Adrenal gland (tissue), 12 donors: ENCODE results near the gene SLC20A1. TPM values are rescaled to one million over a fixed set of nuclear protein-coding genes. Genes with fewer than 3 reads are reported as not detected.

Source experiments
- DNase-seq, 7 donors: peaks; one replicate each; pipeline ENCODE4 v3.0.0-alpha.2; 2019 to 2020
- H3K27ac ChIP-seq, 5 donors: fragments of 200-600 bp; sonication (generic) in 4 of 5; 1 replicate in 3 of 5; 2 replicates in 2 of 5; pipeline versions ENCODE4 v1.5.1 to v1.8.0; 2016 to 2020; ENCODE audit warnings: mild to moderate bottlenecking in 1 of 5
- H3K27me3 ChIP-seq: fragments of 200-600 bp; 2 replicates; pipeline ENCODE4 v1.8.0; 2021
- H3K36me3 ChIP-seq, 2 donors: fragments of 200-600 bp; replicated peaks in 1 of 2; 1 replicate in 1 of 2; 2 replicates in 1 of 2; pipeline versions ENCODE4 v1.5.1 to v1.8.0; 2018 to 2022
- H3K4me1 ChIP-seq, 2 donors: fragments of 200-600 bp; replicated peaks in 1 of 2; 1 replicate in 1 of 2; 2 replicates in 1 of 2; pipeline versions ENCODE4 v1.5.1 to v1.8.0; 2018 to 2021
- H3K4me3 ChIP-seq, 4 donors: fragments of 200-600 bp; sonication (generic) in 3 of 4; one replicate each; pipeline ENCODE4 v1.5.1; 2016 to 2018
- H3K9me3 ChIP-seq, 3 donors: fragments of 200-600 bp; sonication (generic) in 1 of 3; replicated peaks in 1 of 3; 1 replicate in 2 of 3; 2 replicates in 1 of 3; pipeline versions ENCODE4 v1.5.1 to v1.8.0; 2016 to 2021
- CTCF ChIP-seq, 6 experiments: fragments of 450-650 bp in 4 of 6; fragments of 200-600 bp in 2 of 6; sonication (generic) in 1 of 6; IDR thresholded peaks; 1 replicate in 5 of 6; 2 replicates in 1 of 6; pipeline versions ENCODE4 v1.5.1 to v1.8.0; 2016 to 2021; ENCODE audit warnings: antibody characterized with exemption in 6 of 6, mild to moderate bottlenecking in 2 of 6, moderate library complexity in 1 of 6
- POLR2A ChIP-seq, 2 donors: fragments of 450-650 bp; IDR thresholded peaks; one replicate each; pipeline ENCODE4 v1.6.1; 2017; ENCODE audit warnings: antibody characterized with exemption in 2 of 2, mild to moderate bottlenecking in 2 of 2, moderate library complexity in 1 of 2
- WGBS, 4 donors: extraction: QIAGEN DNeasy Blood & Tissue Kit in 2 of 4; methylation state at CpG; one replicate each; pipeline versions ENCODE4 v1.1.5 to v1.1.7; 2013 to 2017; 5-methylcytosine and 5-hydroxymethylcytosine counted together
- intact Hi-C, 2 donors: fragments of 100-400 bp; cut with DNase I; formaldehyde crosslinking; loops; one replicate each; pipeline versions ENCODE4 v1.14.1 to v1.15.0; 2022 to 2023
- polyA plus RNA-seq, 3 donors: library from polyadenylated mRNA; stranded (reverse); fragments of 200-250 nt in 2 of 3; fragments of 350-450 nt in 1 of 3; fragmentation: Illumina TruSeq in 1 of 3; extraction: RNeasy Lipid Tissue Mini Kit (QIAGEN cat#74804) in 1 of 3; gene quantifications; one replicate each; pipeline ENCODE4 v1.2.3, GENCODE V29; 2013 to 2014
- total RNA-seq, 9 donors: library from RNA; depleted of rRNA in 4 of 9; stranded (reverse); fragments of >200 nt in 4 of 9; fragments of 120-200 nt in 1 of 9; fragmentation: NEBNext Ultra II Directional in 1 of 9; extraction: Animal tissue kit (Norgen Biotek cat#: 25700) in 1 of 9; gene quantifications; one replicate each; pipeline versions ENCODE4 v1.1.0 to v1.2.4, GENCODE V29; 2013 to 2023
- donor health status: healthy with polysubstance abuse.
- donor health status: Bipolar disorder and iron deficiency.
- donor health status: DM: yes; HTN: yes; CAD: no.
- donor health status: DM: no; HTN: no; CAD: no.
- donor health status: DM: no; HTN: no; CAD: no.
- donor health status: DM: yes; HTN: yes; CAD: no.

Gene SLC20A1
- total and polyA plus RNA-seq, 12 donors, result 6.9 to 28.1 (median 21.5) TPM

GRCh38 chr2:112710956-112711750, 65.4 kb downstream of the SLC20A1 start:
- Histone ChIP-seq H3K27me3 (no peaks in the 10 kb centered on the region), H3K4me3 (no peak overlapping the region), H3K4me1 (no peaks in the 10 kb centered on the region), H3K9me3 (no peaks in the 10 kb centered on the region), H3K36me3 (no peaks in the 10 kb centered on the region), H3K27ac (no peak overlapping the region)
- TF ChIP-seq POLR2A (IDR thresholded peaks at IDR 0.05) (no peak), CTCF (IDR thresholded peaks at IDR 0.05) (no peak)
- peak in 1 of 7 donors; percentile 29 for DNase-seq
- 81 to 85% (median 82%) methylated on average over 9 of the region's 9 CpGs for WGBS, 4 donors
- intact Hi-C loops, result no loop called here

- no peak overlapping the region for H3K4me3 ChIP-seq
- peak in 1 of 7 donors; percentile 27 for DNase-seq
- H3K27me3 ChIP-seq, result no peaks in the 10 kb centered on the region
- H3K27ac ChIP-seq, result no peak overlapping the region
- no peaks in the 10 kb centered on the region for H3K36me3 ChIP-seq
- intact Hi-C loops, result no loop called here
- WGBS, 4 donors, result 72 to 83% (median 78%) methylated on average over 3 of the region's 3 CpGs
- TF ChIP-seq CTCF (IDR thresholded peaks at IDR 0.05) (no peak), POLR2A (IDR thresholded peaks at IDR 0.05) (no peak)
- H3K9me3 ChIP-seq, result no peaks in the 10 kb centered on the region
- H3K4me1 ChIP-seq, result no peaks in the 10 kb centered on the region
Observed at GRCh38 chr2:112712465-112712864, 66.7 kb downstream of the SLC20A1 start.

GRCh38 chr2:112712903-112713584, 67.3 kb downstream of the SLC20A1 start:
- 41 to 53% (median 46%) methylated on average over 13 to 17 of the region's 17 CpGs for WGBS, 4 donors
- H3K27me3 ChIP-seq, result no peaks in the 10 kb centered on the region
- no peaks in the 10 kb centered on the region for H3K4me1 ChIP-seq
- no peak for TF ChIP-seq CTCF (IDR thresholded peaks at IDR 0.05)
- no peak for TF ChIP-seq POLR2A (IDR thresholded peaks at IDR 0.05)
- H3K9me3 ChIP-seq, result no peaks in the 10 kb centered on the region
- H3K4me3 ChIP-seq, result no peak overlapping the region
- H3K27ac ChIP-seq, result no peak overlapping the region
- intact Hi-C loops, result no loop called here
- peak in 5 of 7 donors; percentile 47 to 77 (median 59) for DNase-seq
- no peaks in the 10 kb centered on the region for H3K36me3 ChIP-seq

Other genes starting within 250 kb of the SLC20A1 start
- gene RGPD8, start 212.3 kb upstream of the SLC20A1 start, total RNA-seq, result 10 to 100 TPM in 7 of 9 donors, 1 to 10 TPM in 2; 3.7 to 23.6 (median 11.9) TPM
- gene RGPD8, start 212.3 kb upstream of the SLC20A1 start, polyA plus RNA-seq, result 1 to 10 TPM in 2 of 3 donors, under 1 TPM in 1; 0.44 to 4.8 (median 1.0) TPM
- gene TTL, start 163.8 kb upstream of the SLC20A1 start, total RNA-seq, result 10 to 100 TPM in 8 of 9 donors, 1 to 10 TPM in 1; 6.3 to 24.5 (median 19.2) TPM
- 10 to 100 TPM in 2 of 3 donors, 1 to 10 TPM in 1; 9.7 to 17.5 (median 13.7) TPM for gene TTL, start 163.8 kb upstream of the SLC20A1 start, polyA plus RNA-seq
- gene POLR1B, start 103.5 kb upstream of the SLC20A1 start, total RNA-seq, result 10 to 100 TPM; 10.7 to 30.3 (median 21.3) TPM
- 10 to 100 TPM in 1 of 3 donors, 1 to 10 TPM in 2; 4.2 to 21.6 (median 6.8) TPM for gene POLR1B, start 103.5 kb upstream of the SLC20A1 start, polyA plus RNA-seq
- 10 to 100 TPM; 19.1 to 56.5 (median 33.8) TPM for gene CHCHD5, start 61.3 kb upstream of the SLC20A1 start, total RNA-seq
- 10 to 100 TPM in 2 of 3 donors, 1 to 10 TPM in 1; 8.9 to 34.3 (median 29.9) TPM for gene CHCHD5, start 61.3 kb upstream of the SLC20A1 start, polyA plus RNA-seq
- gene NT5DC4, start 75.1 kb downstream of the SLC20A1 start, total RNA-seq, result under 1 TPM in 2 of 9 donors, not detected in 7; 0.22 to 0.24 TPM
- gene NT5DC4, start 75.1 kb downstream of the SLC20A1 start, polyA plus RNA-seq, result under 1 TPM in 1 of 3 donors, not detected in 2; 0.56 TPM
- gene CKAP2L, start 118.7 kb downstream of the SLC20A1 start, total RNA-seq, result 1 to 10 TPM in 4 of 9 donors, under 1 TPM in 4, not detected in 1; 0.35 to 6.9 (median 0.98) TPM
- under 1 TPM in 2 of 3 donors, not detected in 1; 0.10 to 0.79 TPM for gene CKAP2L, start 118.7 kb downstream of the SLC20A1 start, polyA plus RNA-seq
- gene IL1A, start 138.6 kb downstream of the SLC20A1 start, total RNA-seq, result under 1 TPM in 2 of 9 donors, not detected in 7; 0.18 to 0.67 TPM
- gene IL1A, start 138.6 kb downstream of the SLC20A1 start, polyA plus RNA-seq, result under 1 TPM in 1 of 3 donors, not detected in 2; 0.07 TPM
- 1 to 10 TPM in 5 of 9 donors, under 1 TPM in 3, not detected in 1; 0.44 to 2.1 (median 1.4) TPM for gene IL1B, start 190.8 kb downstream of the SLC20A1 start, total RNA-seq
- gene IL1B, start 190.8 kb downstream of the SLC20A1 start, polyA plus RNA-seq, result 1 to 10 TPM in 2 of 3 donors, under 1 TPM in 1; 0.72 to 5.9 (median 1.6) TPM